ENCODE results near the gene LCNL1.

- no peak for TF ChIP-seq POLR2A (IDR thresholded peaks at IDR 0.05)
- TF ChIP-seq CTCF (IDR thresholded peaks at IDR 0.05), result no peak
Measured at GRCh38 chr9:137013571-137013940, 30.8 kb downstream of the LCNL1 start.
